ENCODE results near the gene STMN3. TPM values are rescaled to one million over a fixed set of nuclear protein-coding genes. Genes with fewer than 3 reads are reported as not detected.
"Not testable (repeated sequence)": the region's sequence is repeated elsewhere in the genome, so short reads cannot be mapped to it uniquely, and the experiment has no call there.

The STMN3 gene
- total and polyA plus RNA-seq, 8 donors = 4.4 to 37.8 (median 9.7) TPM

DNA sequence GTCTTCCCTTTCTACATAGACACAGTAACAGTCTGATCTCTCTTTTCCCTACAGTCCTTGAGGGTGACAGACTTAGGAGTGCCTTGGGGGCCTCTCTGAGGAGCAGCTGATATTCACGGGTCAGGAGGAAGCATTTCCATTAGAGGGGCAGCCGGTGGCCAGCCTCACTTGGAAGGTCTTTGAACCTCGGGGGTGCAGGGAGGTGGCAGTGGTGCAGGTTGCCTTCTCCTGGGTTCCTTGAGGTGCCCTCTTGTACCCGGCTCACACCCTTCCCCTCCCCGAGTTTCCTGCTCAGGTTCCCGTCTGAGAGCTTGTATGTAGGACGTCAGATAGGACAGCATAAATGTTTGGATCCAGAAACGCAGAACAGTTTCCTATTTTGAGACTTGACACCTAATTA lies 7.4 kb upstream of the STMN3 start:
- no peak for FAIRE-seq
- no peak overlapping the region for H3K4me3 ChIP-seq
- H3K36me3 ChIP-seq = peaks cover 0 to 3% (median 0%) of the 10 kb centered on the region in 3 donors
- intact Hi-C loops (cut with DNase I) = no loop called here
- peak in 1 of 6 donors; percentile 24 for DNase-seq
- TF ChIP-seq, protein P1, sequence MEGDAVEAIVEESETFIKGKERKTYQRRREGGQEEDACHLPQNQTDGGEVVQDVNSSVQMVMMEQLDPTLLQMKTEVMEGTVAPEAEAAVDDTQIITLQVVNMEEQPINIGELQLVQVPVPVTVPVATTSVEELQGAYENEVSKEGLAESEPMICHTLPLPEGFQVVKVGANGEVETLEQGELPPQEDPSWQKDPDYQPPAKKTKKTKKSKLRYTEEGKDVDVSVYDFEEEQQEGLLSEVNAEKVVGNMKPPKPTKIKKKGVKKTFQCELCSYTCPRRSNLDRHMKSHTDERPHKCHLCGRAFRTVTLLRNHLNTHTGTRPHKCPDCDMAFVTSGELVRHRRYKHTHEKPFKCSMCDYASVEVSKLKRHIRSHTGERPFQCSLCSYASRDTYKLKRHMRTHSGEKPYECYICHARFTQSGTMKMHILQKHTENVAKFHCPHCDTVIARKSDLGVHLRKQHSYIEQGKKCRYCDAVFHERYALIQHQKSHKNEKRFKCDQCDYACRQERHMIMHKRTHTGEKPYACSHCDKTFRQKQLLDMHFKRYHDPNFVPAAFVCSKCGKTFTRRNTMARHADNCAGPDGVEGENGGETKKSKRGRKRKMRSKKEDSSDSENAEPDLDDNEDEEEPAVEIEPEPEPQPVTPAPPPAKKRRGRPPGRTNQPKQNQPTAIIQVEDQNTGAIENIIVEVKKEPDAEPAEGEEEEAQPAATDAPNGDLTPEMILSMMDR (IDR thresholded peaks at IDR 0.05) = no peak
- 77 to 78% methylated on average over 8 of the region's 8 CpGs for WGBS, 2 donors
- H3K27me3 ChIP-seq = no peaks in the 10 kb centered on the region
- no peaks in the 10 kb centered on the region for H3K9me3 ChIP-seq
- H3K4me1 ChIP-seq = peaks cover 3 to 14% (median 4%) of the 10 kb centered on the region in 3 donors
- ATAC-seq = no peak
- H3K27ac ChIP-seq = no peak overlapping the region

DNA sequence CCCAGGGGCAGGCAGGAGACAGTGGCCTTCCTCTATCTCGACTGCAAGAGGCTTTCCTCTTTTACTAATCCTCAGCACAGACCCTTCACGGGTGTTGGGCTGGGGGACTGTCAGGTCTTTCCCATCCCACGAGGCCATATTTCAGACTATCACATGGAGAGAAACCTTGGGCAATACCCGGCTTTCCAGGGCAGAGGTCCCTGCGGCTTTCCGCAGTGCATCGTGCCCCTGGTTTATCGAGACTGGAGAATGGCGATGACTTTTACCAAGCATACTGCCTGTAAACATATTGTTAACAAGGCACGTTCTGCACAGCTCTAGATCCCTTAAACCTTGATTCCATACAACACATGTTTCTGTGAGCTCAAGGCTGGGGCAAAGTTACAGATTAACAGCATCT lies 7.0 kb upstream of the STMN3 start:
- H3K9me3 ChIP-seq; FAIRE-seq; H3K27me3 ChIP-seq; ATAC-seq; H3K27ac ChIP-seq; DNase-seq; H3K4me3 ChIP-seq; intact Hi-C loops (cut with DNase I); H3K36me3 ChIP-seq: not testable (repeated sequence)
- peaks cover 3 to 14% (median 4%) of the 10 kb centered on the region in 3 donors for H3K4me1 ChIP-seq
- 78 to 80% methylated on average over 10 of the region's 10 CpGs for WGBS, 2 donors

DNA sequence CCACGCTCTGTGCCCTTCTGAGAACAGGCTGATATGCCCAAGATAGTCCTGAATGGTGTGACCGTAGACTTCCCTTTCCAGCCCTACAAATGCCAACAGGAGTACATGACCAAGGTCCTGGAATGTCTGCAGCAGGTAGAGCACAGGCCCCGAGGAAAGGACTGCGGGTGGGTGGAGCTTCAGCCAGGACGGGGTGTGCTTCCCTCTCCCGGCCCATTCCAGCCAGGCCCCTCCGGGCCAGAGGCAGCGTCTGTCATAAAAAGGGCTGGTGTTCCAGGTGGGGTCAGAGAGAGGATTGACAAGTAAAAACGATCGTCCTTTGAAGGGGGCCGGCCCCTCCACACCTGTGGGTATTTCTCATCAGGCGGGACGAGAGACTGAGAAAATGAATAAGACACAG lies 6.1 kb upstream of the STMN3 start:
- intact Hi-C loops (cut with DNase I) = no loop called here
- H3K4me3 ChIP-seq = peak overlapping the region in 3 of 4 donors; percentile 66 to 76 (median 66)
- TF ChIP-seq, protein P1 (IDR thresholded peaks at IDR 0.05) = no peak
- FAIRE-seq = no peak
- peak in 1 of 6 donors; percentile 50 for DNase-seq
- no peaks in the 10 kb centered on the region for H3K9me3 ChIP-seq
- ATAC-seq = no peak
- no peaks in the 10 kb centered on the region for H3K27me3 ChIP-seq
- peaks cover 0 to 3% (median 0%) of the 10 kb centered on the region in 3 donors for H3K36me3 ChIP-seq
- peaks cover 3 to 14% (median 4%) of the 10 kb centered on the region in 3 donors for H3K4me1 ChIP-seq
- 40 to 45% methylated on average over 13 of the region's 13 CpGs for WGBS, 2 donors
- no peak overlapping the region for H3K27ac ChIP-seq

DNA sequence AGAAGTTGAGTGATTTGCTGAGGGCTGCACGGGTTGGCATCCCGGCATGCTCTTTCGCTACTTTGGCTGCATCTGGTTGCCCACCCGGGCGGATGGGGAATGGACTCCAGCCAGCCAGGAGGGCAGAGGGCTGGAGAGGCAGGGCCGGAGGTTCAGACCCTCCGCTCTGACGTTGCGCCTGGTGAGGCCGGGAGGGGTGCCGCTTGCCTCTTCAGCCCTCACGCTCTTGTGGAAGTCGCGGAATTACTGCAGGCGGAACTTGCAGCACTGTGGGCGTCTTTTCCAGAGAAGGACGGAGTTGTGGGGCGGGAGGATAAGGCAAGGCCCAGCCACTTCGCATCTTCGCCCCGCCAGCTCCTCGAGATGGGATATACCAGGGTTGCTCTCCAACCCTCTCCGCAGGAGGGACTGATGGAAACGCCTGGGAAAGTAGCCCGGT lies 5.5 kb upstream of the STMN3 start:
- 2 to 4% methylated on average over 25 of the region's 25 CpGs for WGBS, 2 donors
- Histone ChIP-seq H3K9me3 (no peaks in the 10 kb centered on the region), H3K36me3 (peaks cover 0 to 3% (median 0%) of the 10 kb centered on the region in 3 donors), H3K27me3 (no peaks in the 10 kb centered on the region), H3K4me3 (peak overlapping the region; percentile 59 to 76 (median 66)), H3K4me1 (peaks cover 3 to 14% (median 4%) of the 10 kb centered on the region in 3 donors), H3K27ac (peak overlapping the region; percentile 58 to 77 (median 69))
- intact Hi-C loops (cut with DNase I) = no loop called here
- FAIRE-seq (no peak), ATAC-seq (peak; percentile 3 to 40 (median 9)), DNase-seq (peak in 1 of 6 donors; percentile 71)
- TF ChIP-seq, protein P1 (IDR thresholded peaks at IDR 0.05) = no peak

DNA sequence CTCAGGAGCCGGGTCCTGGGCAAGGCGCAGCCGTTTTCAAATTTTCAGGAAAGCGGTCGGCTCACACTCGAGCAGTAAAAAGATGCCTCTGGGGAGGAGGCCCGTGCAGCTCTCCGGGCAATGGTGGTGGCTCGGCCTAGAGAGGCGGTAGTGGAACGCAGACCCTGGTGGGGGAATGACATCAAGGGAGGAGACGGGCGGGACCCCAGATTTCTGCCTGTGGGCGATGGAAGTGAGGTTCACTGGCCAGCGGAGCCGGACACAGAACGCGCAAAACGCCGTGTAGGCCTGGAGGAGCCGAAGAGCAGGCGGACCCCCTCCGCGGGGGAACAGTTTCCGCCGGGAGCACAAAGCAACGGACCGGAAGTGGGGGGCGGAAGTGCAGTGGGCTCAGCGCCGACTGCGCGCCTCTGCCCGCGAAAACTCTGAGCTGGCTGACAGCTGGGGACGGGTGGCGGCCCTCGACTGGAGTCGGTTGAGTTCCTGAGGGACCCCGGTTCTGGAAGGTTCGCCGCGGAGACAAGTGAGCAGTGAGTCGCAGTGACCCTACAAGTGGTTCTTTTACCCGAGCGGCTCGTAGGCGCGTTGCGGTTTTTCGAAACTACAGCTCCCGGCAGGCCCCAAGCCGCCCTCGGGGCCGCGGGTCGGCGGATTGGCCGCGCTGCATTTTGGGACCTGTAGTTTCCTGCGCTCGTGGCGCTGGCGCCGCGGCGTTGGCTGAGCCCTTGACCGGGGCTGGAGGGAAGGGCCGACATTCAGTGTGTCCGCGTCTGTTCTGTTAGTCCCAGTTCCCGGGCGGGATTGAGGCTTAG lies 4.9 kb upstream of the STMN3 start, which contains the start of gene RTEL1:
RTEL1 (plus strand) TSS at position 376 of the 812 bp plus-strand sequence. CDS start 1,091 bp downstream, outside the sequence.
- H3K27me3 ChIP-seq = no peaks in the 10 kb centered on the region
- DNase-seq = peak; percentile 87 to 94 (median 90)
- peak; percentile 94 to 96 (median 94) for ATAC-seq
- H3K4me1 ChIP-seq = peaks cover 3 to 14% (median 4%) of the 10 kb centered on the region in 3 donors
- H3K36me3 ChIP-seq = peaks cover 0 to 3% (median 0%) of the 10 kb centered on the region in 3 donors
- 2% methylated on average over 71 to 73 of the region's 73 CpGs for WGBS, 2 donors
- H3K9me3 ChIP-seq = no peaks in the 10 kb centered on the region
- peak within 1 kb of the TSS; percentile 58 to 77 (median 69) for H3K27ac ChIP-seq
- TF ChIP-seq, protein P1 (IDR thresholded peaks at IDR 0.05) = no peak
- no peak for FAIRE-seq
- intact Hi-C loops (cut with DNase I) = no loop called here
- H3K4me3 ChIP-seq = peak within 1 kb of the TSS; percentile 59 to 76 (median 66)
